Caco-2 (cell line): ENCODE measurements around the gene FDXR. TPM values are rescaled to one million over a fixed set of nuclear protein-coding genes. Genes with fewer than 3 reads are reported as not detected.

ENCODE experiments used
- BruUV-seq: library from RNA; stranded (reverse); fragments of 400-500 nt; replicated peaks from 2 replicates; lab custom pipeline; 2021; lab: Mats Ljungman, UMichigan
- CTCF ChIA-PET: fragments of 300-600 bp; sonication (Branson Sonifier 250); formaldehyde crosslinking; loops from one replicate; lab custom pipeline; 2022; ENCODE audit warnings: antibody characterized with exemption; lab: Charles Lee
- POLR2A ChIA-PET: fragments of 300-600 bp; sonication (Branson Sonifier 250); formaldehyde crosslinking; loops from one replicate; lab custom pipeline; 2022; ENCODE audit warnings: antibody characterized with exemption; lab: Charles Lee
- DNase-seq, 2 experiments: peaks; one replicate each; pipeline versions ENCODE4 v3.0.0 to v3.0.0-alpha.2; 2020 to 2022
- H3K27me3 ChIP-seq: replicated peaks from 2 replicates; pipeline ENCODE4 v1.6.0; 2011; ENCODE audit warnings: low read length; ENCODE audit not compliant: control insufficient read depth, insufficient read depth
- H3K36me3 ChIP-seq: 2 replicates; pipeline ENCODE4 v1.5.1; 2011; ENCODE audit warnings: low read length; ENCODE audit not compliant: control insufficient read depth, insufficient read depth
- H3K4me1 ChIP-seq: fragments of 250-450 bp; sonication (Bioruptor Pico); 2 replicates; pipeline ENCODE4 v1.5.1; 2020; ENCODE audit warnings: mild to moderate bottlenecking
- H3K4me3 ChIP-seq: 2 replicates; pipeline ENCODE4 v1.5.1; 2011; ENCODE audit warnings: low read depth, mild to moderate bottlenecking, control low read depth, low read length
- H3K9me3 ChIP-seq: fragments of 250-450 bp; sonication (Bioruptor Pico); 2 replicates; pipeline ENCODE4 v1.5.1; 2020; ENCODE audit warnings: mild to moderate bottlenecking, moderate library complexity
- H3K27ac Mint-ChIP-seq: one replicate; pipeline ENCODE4 v1.8.0; 2022; ENCODE audit warnings: mixed read lengths; ENCODE audit not compliant: unreplicated experiment
- H3K27me3 Mint-ChIP-seq: one replicate; pipeline ENCODE4 v1.8.0; 2022; ENCODE audit warnings: mixed read lengths; ENCODE audit not compliant: insufficient read depth, unreplicated experiment
- H3K36me3 Mint-ChIP-seq: one replicate; pipeline ENCODE4 v1.8.0; 2022; ENCODE audit warnings: mild to moderate bottlenecking, mixed read lengths; ENCODE audit not compliant: insufficient read depth, unreplicated experiment
- H3K4me1 Mint-ChIP-seq: one replicate; pipeline ENCODE4 v1.8.0; 2022; ENCODE audit warnings: low read depth, mixed read lengths; ENCODE audit not compliant: unreplicated experiment
- H3K4me3 Mint-ChIP-seq: one replicate; pipeline ENCODE4 v1.8.0; 2022; ENCODE audit warnings: mild to moderate bottlenecking, moderate library complexity, mixed read lengths; ENCODE audit not compliant: unreplicated experiment
- H3K9me3 Mint-ChIP-seq: one replicate; pipeline ENCODE4 v1.8.0; 2022; ENCODE audit warnings: mixed read lengths; ENCODE audit not compliant: unreplicated experiment
- intact Hi-C: fragments of 100-400 bp; cut with micrococcal nuclease; formaldehyde crosslinking; loops from one replicate; pipeline ENCODE4 v1.10.0; 2022; ENCODE audit not compliant: unreplicated experiment
- total RNA-seq: library from RNA; stranded (reverse); gene quantifications from 2 replicates; pipeline ENCODE4 v1.2.3, GENCODE V29; 2022
- TF ChIP-seq, protein P1 (sequence below), 2 experiments: fragments of 200-600 bp in 1 of 2; IDR thresholded peaks; 1 replicate in 1 of 2; 2 replicates in 1 of 2; pipeline versions ENCODE4 v1.5.1 to v1.8.0; 2011 to 2022; ENCODE audit warnings: antibody characterized with exemption in 1 of 2, control low read depth in 1 of 2, inconsistent platforms in 1 of 2, low read depth in 1 of 2, low read length in 1 of 2, mild to moderate bottlenecking in 1 of 2, moderate library complexity in 1 of 2; ENCODE audit not compliant: insufficient read depth in 1 of 2, severe bottlenecking in 1 of 2, unreplicated experiment in 1 of 2

The FDXR gene
- total RNA-seq, 1 experiment from 2014 or later, result 19.0 TPM

GRCh38 chr17:74822939-74823367 is 49.8 kb downstream of the FDXR start:
- CTCF ChIA-PET, result interaction anchor here (1.1 kb wide), 1 partner anchor 39 kb away, joined by 3 read pairs; no protein-coding TSS in a partner anchor
- Histone ChIP-seq H3K4me3 (no peak overlapping the region), H3K27me3 (no peaks in the 10 kb centered on the region), H3K9me3 (no peaks in the 10 kb centered on the region), H3K36me3 (no peaks in the 10 kb centered on the region), H3K4me1 (no peaks in the 10 kb centered on the region)
- H3K27me3 Mint-ChIP-seq, result no peaks in the 10 kb centered on the region
- H3K9me3 Mint-ChIP-seq, result no peaks in the 10 kb centered on the region
- no peaks in the 10 kb centered on the region for H3K4me1 Mint-ChIP-seq
- TF ChIP-seq, protein P1, sequence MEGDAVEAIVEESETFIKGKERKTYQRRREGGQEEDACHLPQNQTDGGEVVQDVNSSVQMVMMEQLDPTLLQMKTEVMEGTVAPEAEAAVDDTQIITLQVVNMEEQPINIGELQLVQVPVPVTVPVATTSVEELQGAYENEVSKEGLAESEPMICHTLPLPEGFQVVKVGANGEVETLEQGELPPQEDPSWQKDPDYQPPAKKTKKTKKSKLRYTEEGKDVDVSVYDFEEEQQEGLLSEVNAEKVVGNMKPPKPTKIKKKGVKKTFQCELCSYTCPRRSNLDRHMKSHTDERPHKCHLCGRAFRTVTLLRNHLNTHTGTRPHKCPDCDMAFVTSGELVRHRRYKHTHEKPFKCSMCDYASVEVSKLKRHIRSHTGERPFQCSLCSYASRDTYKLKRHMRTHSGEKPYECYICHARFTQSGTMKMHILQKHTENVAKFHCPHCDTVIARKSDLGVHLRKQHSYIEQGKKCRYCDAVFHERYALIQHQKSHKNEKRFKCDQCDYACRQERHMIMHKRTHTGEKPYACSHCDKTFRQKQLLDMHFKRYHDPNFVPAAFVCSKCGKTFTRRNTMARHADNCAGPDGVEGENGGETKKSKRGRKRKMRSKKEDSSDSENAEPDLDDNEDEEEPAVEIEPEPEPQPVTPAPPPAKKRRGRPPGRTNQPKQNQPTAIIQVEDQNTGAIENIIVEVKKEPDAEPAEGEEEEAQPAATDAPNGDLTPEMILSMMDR (IDR thresholded peaks at IDR 0.05; ENCODE audit: insufficient read depth in 1 of 2, low read depth in 1 of 2, low read length in 1 of 2, severe bottlenecking in 1 of 2, unreplicated experiment in 1 of 2), result no peak
- H3K27ac Mint-ChIP-seq, result no peak overlapping the region
- H3K4me3 Mint-ChIP-seq, result no peak overlapping the region
- POLR2A ChIA-PET, result no interaction called here
- no TSS peak for BruUV-seq
- DNase-seq, result no peak
- intact Hi-C loops, result no loop called here
- no peaks in the 10 kb centered on the region for H3K36me3 Mint-ChIP-seq

DNA sequence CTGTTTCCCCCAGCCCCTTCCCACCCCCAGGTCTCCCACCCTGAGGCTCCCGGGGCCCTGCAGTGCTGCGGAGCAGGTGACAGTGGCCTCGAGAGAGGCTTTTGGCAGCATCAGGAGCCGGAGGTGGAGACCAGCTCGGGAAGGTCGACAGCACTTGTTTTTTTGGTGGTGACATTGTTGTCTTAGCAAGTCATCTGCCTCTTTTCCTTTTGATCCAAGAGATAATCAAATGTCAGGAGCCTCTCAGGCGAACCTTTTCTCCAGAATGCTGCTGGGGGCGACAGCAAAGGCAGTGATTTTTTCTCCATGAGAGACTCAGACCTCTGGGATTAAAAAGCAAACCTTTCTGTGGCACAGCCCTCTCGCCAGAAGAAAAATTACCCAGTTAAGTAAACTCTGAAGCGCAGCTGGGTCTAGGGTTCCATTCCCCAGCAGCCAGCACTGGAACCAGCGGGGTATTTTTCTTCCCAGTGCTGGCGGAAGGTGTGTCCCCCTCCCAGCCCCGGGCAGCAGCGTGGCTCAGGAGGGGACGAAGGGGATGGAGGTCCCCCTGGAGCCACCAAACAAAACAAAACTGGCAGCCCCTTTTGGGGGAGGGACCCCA is 50.4 kb downstream of the FDXR start:
- Mint-ChIP-seq H3K4me3 (no peak overlapping the region), H3K36me3 (no peaks in the 10 kb centered on the region), H3K9me3 (no peaks in the 10 kb centered on the region), H3K4me1 (no peaks in the 10 kb centered on the region), H3K27me3 (no peaks in the 10 kb centered on the region), H3K27ac (no peak overlapping the region)
- intact Hi-C loops, result no loop called here
- CTCF ChIA-PET, result interaction anchor here (1.1 kb wide), 1 partner anchor 40 kb away, joined by 3 read pairs; no protein-coding TSS in a partner anchor
- Histone ChIP-seq H3K4me1 (no peaks in the 10 kb centered on the region), H3K9me3 (no peaks in the 10 kb centered on the region), H3K36me3 (no peaks in the 10 kb centered on the region), H3K27me3 (no peaks in the 10 kb centered on the region), H3K4me3 (no peak overlapping the region)
- no peak for DNase-seq
- BruUV-seq, result no TSS peak
- TF ChIP-seq, protein P1 (IDR thresholded peaks at IDR 0.05; ENCODE audit: insufficient read depth in 1 of 2, low read depth in 1 of 2, low read length in 1 of 2, severe bottlenecking in 1 of 2, unreplicated experiment in 1 of 2), result no peak
- POLR2A ChIA-PET, result no interaction called here

GRCh38 chr17:74821655-74822334 is 51.0 kb downstream of the FDXR start:
- ChIA-PET CTCF (no interaction called here), POLR2A (no interaction called here)
- Histone ChIP-seq H3K9me3 (no peaks in the 10 kb centered on the region), H3K4me3 (no peak overlapping the region), H3K4me1 (no peaks in the 10 kb centered on the region), H3K36me3 (no peaks in the 10 kb centered on the region), H3K27me3 (no peaks in the 10 kb centered on the region)
- Mint-ChIP-seq H3K27ac (no peak overlapping the region), H3K36me3 (no peaks in the 10 kb centered on the region), H3K4me3 (no peak overlapping the region), H3K4me1 (no peaks in the 10 kb centered on the region), H3K9me3 (no peaks in the 10 kb centered on the region), H3K27me3 (no peaks in the 10 kb centered on the region)
- TF ChIP-seq, protein P1 (IDR thresholded peaks at IDR 0.05; ENCODE audit: insufficient read depth in 1 of 2, low read depth in 1 of 2, low read length in 1 of 2, severe bottlenecking in 1 of 2, unreplicated experiment in 1 of 2), result no peak
- BruUV-seq, result no TSS peak
- no peak for DNase-seq
- intact Hi-C loops, result no loop called here
